HG03108 (cell line): ENCODE data around the gene JMJD1C.
"Not testable (repeated sequence)": the region's sequence is repeated elsewhere in the genome, so short reads cannot be mapped to it uniquely, and the experiment has no call there.

Experiments used
- ATAC-seq: cut with Tn5 transposase; IDR thresholded peaks from one replicate; pipeline ENCODE4 v1.9.1; 2021; ENCODE audit warnings: moderate library complexity; ENCODE audit not compliant: unreplicated experiment

Gene JMJD1C

DNA sequence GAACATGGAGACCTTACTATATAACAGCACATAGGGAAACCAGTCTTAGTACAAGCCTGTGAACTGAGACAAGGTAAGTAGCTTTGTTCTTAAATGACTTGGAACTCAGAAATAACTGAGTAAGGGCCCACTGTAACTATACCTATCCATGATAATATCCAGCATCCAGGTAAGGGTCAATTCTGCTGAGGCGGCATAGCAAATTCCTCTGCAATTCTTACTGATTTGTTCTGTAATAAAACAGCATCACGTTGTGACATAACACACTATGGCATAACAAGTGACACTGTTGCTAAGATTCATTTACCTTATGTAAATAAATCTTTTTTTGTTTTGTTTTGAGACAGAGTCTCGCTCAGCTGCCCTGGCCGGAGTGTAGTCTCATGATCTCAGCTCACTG, 97.4 kb downstream of the JMJD1C start:
- no peak for ATAC-seq

DNA sequence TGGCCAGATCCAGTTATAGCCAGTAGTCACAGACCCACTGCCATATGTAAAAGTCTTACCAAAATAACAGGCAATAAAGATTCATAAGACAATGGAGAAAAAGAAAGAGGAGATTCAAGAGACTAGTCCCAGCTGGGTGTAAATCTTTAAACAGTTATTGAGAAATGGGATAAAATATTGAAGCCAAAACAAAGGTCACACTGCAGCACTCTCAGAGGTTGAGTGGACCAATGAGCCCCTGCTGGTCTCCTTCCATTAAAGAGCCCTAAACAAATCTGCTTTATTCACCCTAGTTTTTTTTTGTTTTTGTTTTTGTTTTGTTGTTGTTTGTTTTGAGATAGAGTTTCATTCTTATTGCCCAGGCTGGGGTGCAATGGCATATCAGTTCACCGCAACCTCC, 98.8 kb downstream of the JMJD1C start:
- no peak for ATAC-seq

DNA sequence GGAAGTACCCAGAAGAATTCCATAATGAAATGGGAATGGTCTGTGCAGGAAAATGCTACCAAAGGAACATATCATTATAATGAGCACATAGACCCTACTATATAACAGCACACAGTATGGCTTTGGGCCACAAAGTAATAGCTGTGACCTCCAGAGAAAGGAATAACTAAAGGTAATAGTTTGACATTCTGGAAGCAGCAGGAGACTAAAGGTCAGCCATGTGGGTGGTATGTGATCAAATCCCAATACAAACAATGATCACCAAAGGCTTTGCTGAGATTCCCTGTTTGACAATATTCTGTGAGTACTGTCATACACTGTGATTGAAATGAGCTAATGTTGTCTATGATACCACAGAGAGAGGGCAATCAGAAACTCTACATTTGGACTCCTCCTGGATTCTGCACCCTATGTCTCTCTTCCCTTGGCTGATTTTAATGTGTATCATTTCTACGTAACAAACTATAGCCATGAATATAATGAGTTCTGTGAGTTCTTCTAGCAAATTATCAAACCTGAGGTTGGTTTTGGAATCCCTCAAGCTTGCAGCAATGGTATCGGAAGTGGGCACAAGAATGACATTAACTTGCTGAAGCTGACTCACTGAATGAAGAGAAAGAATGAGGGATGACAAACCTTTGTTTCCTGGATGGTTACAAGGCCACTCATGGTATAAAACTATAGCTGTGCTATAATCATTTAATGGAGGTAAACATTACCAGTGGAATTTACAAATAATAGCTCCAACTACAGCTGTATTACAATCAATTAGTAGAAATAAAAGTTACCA, 99.6 kb downstream of the JMJD1C start:
- no peak for ATAC-seq

DNA sequence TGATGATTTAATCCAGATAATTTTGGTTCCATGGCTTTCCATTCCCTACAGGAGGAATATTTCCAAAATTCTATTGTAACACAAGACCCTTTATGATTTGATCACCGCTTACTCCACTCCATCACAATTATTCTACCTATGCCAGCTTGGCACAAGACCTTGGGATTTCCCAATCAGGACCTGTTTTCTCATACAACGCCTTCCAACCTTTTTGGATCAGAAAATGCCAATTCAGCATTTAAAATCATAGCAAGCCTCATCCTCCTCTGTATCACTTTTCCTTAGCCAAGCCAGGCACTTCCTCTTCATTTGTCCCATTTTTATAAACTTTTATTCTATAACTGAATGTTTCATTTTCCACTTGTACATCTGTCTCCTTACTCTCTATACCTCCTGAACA, 100.9 kb downstream of the JMJD1C start:
- ATAC-seq: no peak

DNA sequence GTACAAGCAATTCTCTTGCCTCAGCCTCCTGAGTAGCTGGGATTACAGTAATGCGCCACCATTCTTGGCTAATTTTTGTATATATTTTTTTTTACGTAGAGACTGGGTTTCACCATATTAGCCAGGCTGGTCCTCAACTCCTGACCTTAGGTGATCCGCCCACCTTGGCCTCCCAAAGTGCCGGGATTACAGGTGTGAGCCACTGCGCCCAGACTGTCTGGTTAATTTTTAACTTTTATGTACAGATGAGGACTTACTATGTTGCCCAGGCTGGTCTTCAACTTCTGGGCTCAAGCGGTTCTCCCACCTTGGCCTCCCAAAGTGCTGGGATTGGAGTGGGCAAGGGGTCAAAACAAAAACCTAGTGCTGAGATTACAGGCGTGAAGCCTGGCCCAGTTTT, 101.8 kb downstream of the JMJD1C start:
- no peak for ATAC-seq

DNA sequence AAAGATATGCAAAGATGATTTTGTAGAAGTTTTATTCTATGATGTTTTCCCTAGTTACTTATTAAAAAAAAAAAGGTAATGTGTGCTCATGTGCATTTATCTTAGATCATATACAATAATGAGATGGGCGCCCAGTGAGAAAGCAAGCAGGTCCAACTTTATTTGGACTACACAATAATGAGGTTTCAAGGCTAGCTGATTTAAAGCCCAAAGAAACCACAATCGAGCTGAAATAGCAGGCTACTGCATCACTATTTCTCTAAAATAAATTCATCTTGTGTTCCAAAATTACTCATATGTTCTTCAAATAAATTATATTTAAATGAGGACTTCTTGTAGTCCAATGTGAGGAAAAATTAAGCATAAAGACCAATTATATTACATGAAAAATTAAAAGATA, 110.1 kb downstream of the JMJD1C start:
- no peak for ATAC-seq

DNA sequence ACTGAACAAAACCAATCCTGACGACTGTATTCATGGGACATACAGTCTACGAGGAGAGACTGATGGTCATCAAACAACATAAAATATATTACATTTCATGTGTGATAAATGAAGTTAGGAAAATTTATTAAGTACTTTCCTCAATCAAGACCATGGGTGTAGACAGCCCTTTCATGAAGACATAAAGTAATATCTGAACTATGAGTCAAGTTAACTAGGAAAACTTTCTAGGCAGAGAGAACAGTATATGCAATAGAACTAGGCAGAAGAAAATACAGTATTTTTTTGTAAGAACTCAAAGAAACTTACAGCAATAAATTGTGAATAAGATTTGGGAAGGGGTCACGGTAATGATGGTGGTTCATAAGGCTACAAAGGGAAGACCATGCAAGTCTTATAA, 112.8 kb downstream of the JMJD1C start:
- no peak for ATAC-seq

DNA sequence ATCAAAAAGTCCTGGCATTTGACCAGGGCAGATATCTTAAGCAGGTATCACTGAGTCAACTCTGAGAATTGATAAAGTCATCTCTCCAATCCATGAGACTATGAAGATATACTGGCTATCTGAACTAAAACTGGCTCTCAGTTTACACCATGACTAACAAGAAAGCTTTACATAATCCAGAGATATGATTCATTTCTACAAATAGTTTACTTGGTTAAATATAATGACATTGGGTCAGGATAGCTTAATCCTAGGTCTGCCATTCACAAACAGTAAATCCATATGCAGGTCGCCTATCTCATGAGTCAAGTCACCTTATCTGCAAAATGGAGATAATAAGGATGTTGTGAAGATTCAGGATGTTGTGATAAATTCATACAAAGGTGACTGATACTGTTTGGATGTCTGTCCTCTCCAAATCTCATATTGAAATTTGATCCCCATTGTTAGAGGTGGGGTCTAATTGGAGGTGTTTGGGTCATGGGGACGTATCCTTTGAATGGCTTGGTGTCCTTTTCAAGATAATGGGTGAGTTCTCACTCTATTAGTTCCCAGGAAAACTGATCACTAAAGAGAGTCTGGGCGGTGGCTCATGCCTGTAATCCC, 117.4 kb downstream of the JMJD1C start:
- ATAC-seq: no peak

DNA sequence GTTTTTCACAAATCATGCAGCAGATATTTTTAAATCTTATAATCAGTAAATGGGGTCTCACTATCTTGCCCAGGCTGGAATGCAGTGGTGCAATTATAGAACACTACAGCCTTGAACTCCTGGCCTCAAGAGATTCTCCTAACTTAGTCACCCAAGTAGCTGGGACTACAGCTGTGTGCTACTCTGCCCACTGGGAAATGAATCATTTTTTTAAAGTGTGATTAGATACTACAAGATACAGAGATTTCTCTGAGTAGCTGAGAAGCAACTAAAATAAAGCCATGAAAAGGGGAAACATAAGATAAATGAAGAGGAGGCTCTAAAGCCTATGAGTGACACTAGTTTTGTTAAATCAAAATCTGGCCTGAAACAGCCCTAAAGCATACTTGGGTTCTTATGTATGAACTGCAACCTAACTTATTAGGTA, 119.7 kb downstream of the JMJD1C start:
- no peak for ATAC-seq

DNA sequence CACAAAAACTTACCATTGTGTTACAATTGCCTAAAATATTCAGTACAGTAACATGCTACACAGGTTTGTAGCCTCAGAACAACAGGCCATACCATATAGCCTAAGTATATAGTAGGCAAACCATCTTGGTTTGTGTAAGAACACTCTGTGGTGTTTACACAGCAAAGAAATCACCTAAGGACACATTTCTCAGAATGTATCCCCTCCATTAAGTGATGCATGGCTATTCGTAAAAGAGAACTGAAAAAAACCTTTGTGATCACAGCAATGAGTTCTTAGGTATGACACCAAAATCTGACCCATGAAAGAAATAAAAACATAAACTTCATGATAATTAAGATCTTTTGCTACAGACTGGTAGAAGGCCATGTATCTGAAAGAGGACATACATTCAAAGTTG, 121.5 kb downstream of the JMJD1C start:
- ATAC-seq: no peak

DNA sequence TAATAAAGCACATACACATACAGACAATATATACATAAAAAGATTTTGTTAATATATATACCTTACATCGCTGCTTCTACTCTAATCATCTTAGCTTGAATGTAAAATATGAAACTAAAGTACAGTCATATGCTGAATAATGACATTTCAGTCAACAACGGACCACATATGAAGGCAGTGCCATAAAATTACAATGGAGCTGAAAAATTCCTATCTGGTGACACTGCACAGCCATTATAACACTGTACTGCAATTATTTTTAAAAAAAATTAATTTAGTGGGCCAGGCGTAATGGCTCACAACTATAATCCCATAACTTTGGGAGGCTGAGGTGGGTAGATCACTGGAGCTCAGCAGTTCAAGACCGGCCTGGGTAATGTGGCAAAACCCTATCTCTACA, 122.3 kb downstream of the JMJD1C start:
- ATAC-seq: no peak

DNA sequence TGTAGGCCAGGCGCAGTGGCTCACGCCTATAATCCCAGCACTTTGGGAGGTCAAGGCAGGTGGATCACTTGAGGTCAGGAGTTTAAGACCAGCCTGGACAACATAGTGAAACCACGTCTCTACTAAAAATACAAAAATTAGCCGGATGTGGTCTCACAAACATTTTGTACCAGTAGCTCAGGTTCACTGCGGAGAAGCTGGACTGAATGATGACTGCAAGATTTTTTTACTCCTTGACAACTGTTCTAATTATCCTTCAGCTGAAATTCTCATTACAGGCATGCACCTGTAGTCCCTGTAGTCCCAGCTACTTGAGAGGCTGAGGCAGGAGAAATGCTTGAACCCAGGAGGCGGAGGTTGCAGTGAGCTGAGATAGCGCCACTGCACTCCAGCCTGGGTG, 126.1 kb downstream of the JMJD1C start:
- not testable (repeated sequence) for ATAC-seq

DNA sequence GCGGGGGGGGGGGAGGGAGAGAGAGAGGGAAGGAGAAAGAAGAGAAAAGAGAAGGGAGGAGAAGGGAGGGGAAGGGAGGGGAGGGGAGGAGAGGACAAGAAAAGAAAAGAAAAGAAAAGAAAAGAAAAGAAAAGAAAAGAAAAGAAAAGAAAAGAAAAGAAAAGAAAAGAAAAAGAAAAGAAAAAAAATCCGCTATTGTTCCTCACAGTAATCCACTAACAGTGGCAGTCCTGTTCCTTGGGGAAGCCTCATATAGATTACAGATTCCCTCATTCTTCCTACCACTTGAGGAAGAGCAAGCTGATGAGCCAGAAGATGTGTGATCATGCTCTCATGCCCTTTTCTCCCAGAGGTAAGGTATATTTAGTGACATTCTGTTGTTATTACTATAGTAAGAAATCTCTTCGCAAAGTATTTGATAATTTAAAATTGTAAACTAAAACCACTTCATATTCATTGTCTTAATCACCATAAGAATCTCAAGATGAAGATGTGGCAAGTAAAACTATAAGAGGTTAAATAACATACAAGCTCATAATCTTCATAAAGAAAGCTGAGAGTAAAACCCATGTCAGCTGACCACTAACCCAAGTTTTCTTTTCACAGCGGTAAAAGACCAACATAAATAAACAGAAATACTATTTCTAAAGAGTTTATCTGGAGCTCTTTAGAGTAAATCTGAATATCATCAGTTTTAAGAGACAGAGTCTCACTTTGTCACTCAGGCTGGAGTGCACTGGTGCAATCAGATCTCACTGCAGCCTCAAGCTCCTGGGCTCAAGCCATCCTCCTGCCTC, 128.1 kb downstream of the JMJD1C start:
- no peak for ATAC-seq

DNA sequence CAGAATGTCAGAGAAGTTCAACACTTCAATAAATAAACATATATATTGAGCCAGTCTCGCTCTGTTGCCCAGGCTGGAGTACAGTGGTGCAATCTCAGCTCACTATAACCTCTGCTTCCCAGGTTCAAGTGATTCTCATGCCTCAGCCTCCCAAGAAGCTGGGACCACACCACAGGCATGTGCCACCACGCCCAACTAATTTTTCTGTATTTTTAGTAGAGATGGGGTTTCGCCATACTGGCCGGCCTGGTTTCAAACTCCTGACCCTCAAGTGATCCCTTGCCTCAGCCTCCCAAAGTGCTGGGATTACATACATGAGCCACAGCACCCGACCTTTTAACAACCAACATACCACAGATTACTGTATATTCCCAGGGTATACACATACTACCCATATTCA, 134.2 kb downstream of the JMJD1C start:
- no peak for ATAC-seq

DNA sequence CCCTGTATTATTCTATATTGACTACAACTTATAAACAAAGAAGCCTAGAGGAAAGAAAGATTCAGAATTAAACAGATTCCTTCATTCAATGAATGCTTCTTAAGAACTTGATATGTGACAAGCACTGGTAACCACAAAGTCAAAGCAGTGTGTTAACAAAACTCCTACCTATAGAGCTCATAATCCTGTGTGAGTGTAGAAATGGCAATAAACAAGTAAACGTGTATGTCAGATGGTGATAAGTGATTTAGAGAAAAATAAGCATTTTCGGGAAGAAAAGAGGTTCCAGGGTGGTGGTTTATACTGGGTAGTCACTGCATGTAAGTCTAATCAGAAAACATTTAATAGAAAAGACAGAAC, 141.3 kb downstream of the JMJD1C start:
- no peak for ATAC-seq

DNA sequence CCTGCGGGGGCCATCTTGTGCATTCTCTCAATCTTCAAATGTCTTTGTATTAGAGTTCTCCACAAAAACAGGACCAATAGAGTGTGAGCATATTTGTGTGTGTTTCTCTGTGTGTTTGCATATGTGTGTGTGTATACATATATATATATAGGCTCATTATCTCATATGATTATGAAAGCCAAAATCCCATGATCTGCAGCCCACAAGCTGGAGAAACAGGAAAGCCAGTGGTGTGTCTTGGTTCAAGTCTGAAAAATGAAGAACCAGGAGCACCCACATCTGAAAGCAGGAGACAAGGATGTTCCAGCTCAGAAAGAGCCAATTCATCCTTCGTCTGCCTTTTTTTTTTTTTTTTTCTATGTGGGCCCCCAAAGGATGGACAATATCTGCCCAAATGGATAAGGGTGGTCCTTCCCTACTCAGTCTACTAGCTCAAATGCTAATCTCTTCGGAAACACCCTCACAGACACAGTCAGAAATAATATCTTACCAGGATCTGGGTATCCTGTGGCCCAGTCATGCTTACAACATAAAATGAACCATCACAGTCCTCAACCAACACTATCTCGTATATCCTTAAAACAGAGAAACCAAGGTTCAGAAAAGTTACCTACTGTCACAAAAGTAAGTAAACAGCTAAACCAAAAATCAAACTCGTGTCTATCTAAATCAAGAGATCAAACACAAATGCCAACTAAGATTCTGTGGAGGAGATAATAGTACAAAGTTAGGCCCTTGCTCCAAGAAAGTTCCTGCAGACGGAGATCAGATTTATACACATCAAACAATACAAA, 141.9 kb downstream of the JMJD1C start:
- ATAC-seq: no peak

DNA sequence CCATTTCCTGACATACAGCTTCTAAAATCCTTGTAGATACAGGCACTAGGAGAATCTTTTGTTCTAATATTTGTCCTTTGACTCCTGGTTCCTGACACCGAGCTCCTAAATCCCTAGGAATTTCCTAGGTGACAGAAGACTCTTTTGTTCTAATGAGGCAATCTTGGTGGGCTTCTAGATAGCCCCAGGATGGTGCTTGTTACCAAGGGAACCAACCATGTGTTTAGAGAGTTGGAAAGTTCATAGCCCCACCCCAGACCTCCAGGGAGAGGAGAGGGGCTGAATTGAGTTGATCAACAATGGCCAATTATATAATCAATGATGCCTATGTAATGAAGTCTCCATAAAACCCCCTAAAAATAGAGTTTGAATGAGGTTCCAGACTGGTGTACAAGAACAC, 145.1 kb downstream of the JMJD1C start:
- ATAC-seq: no peak

DNA sequence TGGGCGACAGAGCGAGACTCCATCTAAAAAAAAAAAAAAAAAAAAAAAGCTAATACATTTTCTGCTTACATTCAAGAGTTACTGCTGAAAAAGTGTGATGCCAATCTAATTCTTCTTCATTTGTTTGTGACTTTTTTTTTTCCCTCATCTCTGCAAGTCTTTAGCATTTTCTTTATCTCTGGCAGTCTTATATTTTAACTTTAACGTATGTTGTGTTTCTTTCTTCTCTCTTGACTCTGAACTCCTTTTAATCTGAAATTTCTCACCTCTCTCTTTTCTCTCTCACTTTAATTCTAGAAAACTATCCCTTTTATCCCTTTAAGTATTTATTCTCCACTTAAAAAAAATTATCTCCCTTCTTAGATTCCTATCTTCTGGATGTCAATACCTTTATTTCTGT, 146.5 kb downstream of the JMJD1C start:
- no peak for ATAC-seq

DNA sequence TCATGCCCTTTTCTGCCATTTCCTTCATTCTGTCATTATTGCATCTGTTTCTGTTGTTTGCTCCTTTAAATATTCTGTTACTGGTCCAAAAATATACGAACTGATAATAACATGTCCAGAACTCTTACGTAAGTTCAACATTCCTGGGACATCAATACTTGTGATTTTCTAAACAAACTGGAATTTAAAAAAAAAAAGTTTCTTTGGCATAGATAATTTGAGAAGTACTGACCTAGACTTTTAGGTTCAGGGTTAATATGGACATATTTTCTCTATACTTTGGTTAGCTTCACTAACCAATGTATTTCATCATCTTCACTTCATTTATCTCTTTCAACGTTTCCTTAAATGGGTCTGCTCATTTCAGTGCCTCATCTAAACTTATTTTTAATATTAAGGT, 147.3 kb downstream of the JMJD1C start:
- no peak for ATAC-seq

DNA sequence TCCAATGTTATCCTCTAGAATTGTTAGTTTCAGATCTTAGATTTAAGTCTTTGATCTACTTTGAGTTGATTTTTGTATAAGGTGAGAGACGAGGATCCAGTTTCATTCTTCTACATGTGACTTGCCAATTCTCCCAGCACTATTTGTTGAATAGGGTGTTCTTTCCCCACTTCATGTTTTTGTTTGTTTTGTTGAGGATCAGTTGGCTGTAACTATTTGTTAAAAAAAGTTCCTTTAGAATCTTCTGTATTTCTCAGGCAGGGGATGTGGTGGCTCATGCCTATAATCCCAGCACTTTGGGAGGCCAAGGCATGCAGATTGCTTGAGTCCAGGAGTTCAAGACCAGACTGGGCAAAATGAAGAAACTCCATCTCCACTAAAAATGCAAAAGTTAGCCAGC, 151.8 kb downstream of the JMJD1C start:
- ATAC-seq: no peak

DNA sequence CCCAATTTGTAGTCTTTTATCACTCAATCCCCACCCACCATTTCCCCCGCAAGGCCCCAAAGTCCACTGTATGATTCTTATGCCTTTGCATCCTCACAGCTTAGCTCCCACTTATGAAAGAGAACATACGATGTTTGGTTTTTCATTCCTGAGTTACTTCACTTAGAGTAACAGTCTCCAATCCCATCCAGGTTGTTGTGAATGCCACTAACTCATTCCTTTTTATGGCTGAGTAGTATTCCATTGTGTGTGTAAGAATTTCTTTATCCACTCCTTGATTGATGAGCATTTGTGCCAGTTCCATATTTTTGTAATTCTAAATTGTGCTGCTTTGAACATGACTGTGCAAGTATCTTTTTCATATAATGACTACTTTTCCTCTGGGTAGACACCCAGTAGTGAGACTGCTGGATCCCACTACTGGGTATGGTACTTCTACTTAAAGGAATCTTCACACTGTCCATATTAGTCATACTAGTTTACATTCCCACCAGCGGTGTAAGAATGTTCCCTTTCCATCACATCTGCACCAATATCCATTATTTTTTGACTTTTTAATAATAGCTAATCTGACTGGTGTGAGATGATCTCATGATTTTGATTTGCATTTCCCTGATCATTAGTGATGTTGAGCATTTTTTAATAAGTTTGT, 152.6 kb downstream of the JMJD1C start:
- ATAC-seq: no peak
